IPS-20b (cell line): ENCODE measurements around the gene ATP2B3.

Experiments
- H3K27ac ChIP-seq: one replicate; pipeline ENCODE4 v1.5.1; 2013; ENCODE audit warnings: low read length
- H3K27me3 ChIP-seq: 2 replicates; pipeline ENCODE4 v1.6.1; 2013; ENCODE audit warnings: mild to moderate bottlenecking, low read length, inconsistent platforms; ENCODE audit not compliant: insufficient read depth
- H3K36me3 ChIP-seq: 2 replicates; pipeline ENCODE4 v1.6.1; 2013; ENCODE audit warnings: low read depth, mild to moderate bottlenecking, inconsistent platforms, low read length, moderate library complexity; ENCODE audit not compliant: insufficient read depth
- H3K4me1 ChIP-seq: 2 replicates; pipeline ENCODE4 v1.6.1; 2013; ENCODE audit warnings: mild to moderate bottlenecking, control low read depth, inconsistent platforms, low read length, moderate library complexity; ENCODE audit not compliant: insufficient read depth
- H3K4me3 ChIP-seq: 2 replicates; pipeline ENCODE4 v1.5.1; 2013; ENCODE audit warnings: mild to moderate bottlenecking, low read length, inconsistent platforms
- H3K9ac ChIP-seq: 2 replicates; pipeline ENCODE4 v1.6.1; 2013; ENCODE audit warnings: low read depth, mild to moderate bottlenecking, inconsistent platforms, low read length, moderate library complexity
- H3K9me3 ChIP-seq: 2 replicates; pipeline ENCODE4 v1.6.1; 2013; ENCODE audit warnings: mild to moderate bottlenecking, low read depth, low read length, inconsistent platforms; ENCODE audit not compliant: insufficient read depth

ATP2B3 gene

DNA sequence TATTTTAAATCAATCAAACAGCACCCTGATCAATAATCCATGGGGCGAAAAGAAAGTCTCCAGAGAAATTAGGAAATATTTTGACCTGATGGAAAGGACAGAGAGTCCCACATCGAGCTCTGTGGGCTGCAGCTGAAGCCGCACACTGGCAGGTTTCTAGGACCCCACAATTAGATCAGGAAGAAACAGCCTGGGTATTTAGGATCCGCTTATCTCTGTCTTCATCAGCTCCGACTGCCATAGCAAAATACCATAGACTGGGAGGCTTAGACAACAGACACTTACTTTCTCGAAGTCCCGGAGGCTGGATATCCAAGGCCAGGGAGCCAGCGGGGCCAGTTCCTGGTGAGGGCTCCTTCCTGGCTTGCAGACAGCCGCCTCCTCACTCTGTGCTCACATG lies 45.1 kb downstream of the ATP2B3 start:
- no peaks in the 10 kb centered on the region for H3K9me3 ChIP-seq
- H3K9ac ChIP-seq: no peak overlapping the region
- H3K27me3 ChIP-seq: no peaks in the 10 kb centered on the region
- H3K27ac ChIP-seq: no peak overlapping the region
- H3K4me1 ChIP-seq: no peaks in the 10 kb centered on the region
- H3K4me3 ChIP-seq: no peak overlapping the region
- H3K36me3 ChIP-seq: no peaks in the 10 kb centered on the region

DNA sequence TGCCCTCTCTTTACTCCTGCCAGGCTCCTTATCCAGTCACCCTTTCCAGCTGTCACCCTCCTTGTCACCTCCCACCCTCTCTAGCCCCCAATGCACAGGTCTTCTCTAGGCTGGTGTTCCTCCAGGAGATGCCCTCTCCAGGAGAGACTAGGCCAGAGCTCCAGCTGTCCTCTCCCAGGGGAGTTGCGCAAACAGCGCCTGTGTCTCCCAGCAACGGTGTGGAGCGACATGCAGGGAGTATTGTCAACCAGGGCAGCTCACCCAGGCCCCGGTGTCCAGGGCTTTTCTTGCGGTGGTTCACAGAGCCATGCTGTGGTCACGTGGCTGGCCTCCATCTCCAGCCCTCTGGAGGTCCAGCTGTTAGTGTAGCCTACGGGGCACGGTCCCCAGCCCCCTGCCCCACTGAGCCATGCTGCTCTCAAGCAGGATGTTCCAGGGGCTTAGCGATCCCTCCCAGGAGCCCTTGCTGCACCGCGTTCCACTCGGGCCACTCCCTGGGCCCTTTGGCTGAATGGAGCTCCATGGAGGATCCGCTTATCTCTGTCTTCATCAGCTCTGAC lies 46.7 kb downstream of the ATP2B3 start:
- Histone ChIP-seq H3K36me3 (no peaks in the 10 kb centered on the region), H3K27ac (no peak overlapping the region), H3K9ac (no peak overlapping the region), H3K27me3 (no peaks in the 10 kb centered on the region), H3K4me3 (no peak overlapping the region), H3K9me3 (no peaks in the 10 kb centered on the region), H3K4me1 (no peaks in the 10 kb centered on the region; the same call in 1 of the 2 replicates)

DNA sequence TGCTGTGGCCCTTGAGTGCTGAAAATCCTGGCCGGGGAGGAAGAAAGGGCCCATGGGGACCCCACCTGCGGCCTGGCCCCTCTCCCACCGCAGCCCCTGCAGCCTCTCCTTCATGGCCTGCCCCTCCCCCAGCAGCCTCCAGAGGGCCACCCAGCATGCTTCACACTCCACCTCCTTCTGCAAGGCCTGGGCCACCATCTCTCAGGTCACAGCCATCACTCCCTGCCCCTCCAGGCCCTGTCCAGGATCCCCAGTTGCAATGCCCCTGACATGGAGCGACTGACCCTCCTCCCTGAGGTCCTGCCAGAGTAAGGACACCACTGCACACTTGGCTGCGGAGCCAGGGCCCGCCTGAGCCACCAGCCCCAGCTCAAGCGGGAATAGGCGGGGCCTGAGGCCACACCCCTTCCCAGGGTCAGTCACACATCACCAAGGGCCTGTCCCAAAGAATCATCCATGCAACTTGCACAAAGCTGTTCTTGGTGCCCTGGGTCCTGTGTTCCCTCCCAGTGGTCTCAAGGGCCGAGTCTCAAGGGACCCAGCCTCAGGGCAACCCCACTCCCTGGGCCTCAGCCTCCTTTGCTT lies 48.6 kb downstream of the ATP2B3 start:
- Histone ChIP-seq H3K36me3 (no peaks in the 10 kb centered on the region), H3K9ac (no peak overlapping the region), H3K4me1 (no peaks in the 10 kb centered on the region; the same call in 1 of the 2 replicates), H3K9me3 (no peaks in the 10 kb centered on the region), H3K27me3 (no peaks in the 10 kb centered on the region), H3K4me3 (no peak overlapping the region), H3K27ac (no peak overlapping the region)

DNA sequence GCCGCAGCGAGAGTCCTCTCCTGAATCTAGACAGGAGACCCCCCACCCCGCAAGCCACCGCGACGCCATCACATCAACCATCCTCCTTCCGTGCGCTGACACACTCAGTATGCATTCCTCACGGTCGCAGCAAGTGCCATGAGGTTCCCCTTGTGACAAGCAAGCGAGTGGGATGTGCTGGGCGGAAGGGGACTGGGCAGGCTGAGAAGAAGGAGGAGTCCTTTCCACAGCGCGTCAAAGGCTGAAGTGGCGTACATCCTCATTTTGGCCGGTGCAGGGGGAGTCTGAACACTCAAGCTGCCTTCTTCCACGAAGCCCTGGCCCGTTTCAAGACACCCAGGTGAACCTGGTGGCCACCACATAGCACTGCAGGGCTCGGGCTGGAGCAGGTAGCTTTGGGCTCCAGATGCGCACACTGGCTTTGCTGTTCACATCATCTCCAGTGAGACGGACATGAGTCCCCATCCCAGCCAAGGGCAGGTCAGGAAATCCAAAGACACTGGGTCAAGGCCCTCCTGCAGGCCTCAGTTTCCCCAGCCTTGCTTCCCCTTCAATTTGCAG lies 51.1 kb downstream of the ATP2B3 start:
- H3K9ac ChIP-seq: no peak overlapping the region
- H3K4me1 ChIP-seq: no peaks in the 10 kb centered on the region; the same call in 1 of the 2 replicates
- H3K4me3 ChIP-seq: no peak overlapping the region
- H3K9me3 ChIP-seq: no peaks in the 10 kb centered on the region
- H3K27ac ChIP-seq: no peak overlapping the region
- no peaks in the 10 kb centered on the region for H3K36me3 ChIP-seq
- no peaks in the 10 kb centered on the region for H3K27me3 ChIP-seq

DNA sequence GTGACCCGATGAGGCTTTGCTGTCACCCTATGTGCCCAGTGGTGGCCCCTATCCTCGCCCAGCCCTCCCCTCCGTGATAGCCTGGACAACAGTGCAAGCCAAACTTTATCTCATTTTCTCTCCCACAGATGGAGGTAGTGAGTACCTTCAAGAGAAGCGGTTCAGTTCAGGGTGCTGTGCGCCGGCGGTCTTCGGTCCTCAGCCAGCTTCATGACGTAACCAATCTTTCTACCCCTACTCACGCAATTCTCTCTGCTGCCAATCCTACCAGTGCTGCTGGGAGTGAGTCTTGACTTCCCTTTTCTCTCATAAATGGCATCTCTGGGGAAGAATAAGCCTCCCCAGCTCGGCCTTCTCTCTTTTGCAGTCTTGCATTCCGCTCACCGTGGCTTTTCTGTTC lies 52.0 kb downstream of the ATP2B3 start:
- H3K27ac ChIP-seq: no peak overlapping the region
- H3K4me1 ChIP-seq: no peaks in the 10 kb centered on the region; the same call in 1 of the 2 replicates
- H3K9ac ChIP-seq: no peak overlapping the region
- no peaks in the 10 kb centered on the region for H3K9me3 ChIP-seq
- H3K27me3 ChIP-seq: no peaks in the 10 kb centered on the region
- no peaks in the 10 kb centered on the region for H3K36me3 ChIP-seq
- no peak overlapping the region for H3K4me3 ChIP-seq

DNA sequence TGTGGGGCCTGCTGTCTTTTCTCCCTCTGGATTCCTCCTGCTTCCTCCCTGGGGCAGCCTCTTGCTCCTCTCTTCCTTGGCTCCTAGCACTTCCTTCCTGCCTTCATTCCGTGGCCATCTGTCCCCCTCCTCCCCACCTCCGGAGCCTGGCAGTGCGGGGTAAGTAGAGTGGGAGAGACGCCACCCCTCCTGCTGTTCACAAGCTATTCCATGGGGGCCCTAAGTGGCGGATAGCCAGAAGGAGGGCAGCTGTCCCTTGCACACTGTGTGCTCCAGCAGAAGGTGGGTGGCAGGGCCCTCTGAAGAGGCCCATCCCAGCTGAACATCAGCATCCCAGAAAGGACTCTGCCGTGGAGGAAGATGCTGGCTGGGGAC lies 54.1 kb downstream of the ATP2B3 start:
- Histone ChIP-seq H3K9ac (no peak overlapping the region), H3K36me3 (no peaks in the 10 kb centered on the region), H3K4me1 (no peaks in the 10 kb centered on the region; the same call in 1 of the 2 replicates), H3K27me3 (no peaks in the 10 kb centered on the region), H3K27ac (no peak overlapping the region), H3K9me3 (no peaks in the 10 kb centered on the region), H3K4me3 (no peak overlapping the region)

DNA sequence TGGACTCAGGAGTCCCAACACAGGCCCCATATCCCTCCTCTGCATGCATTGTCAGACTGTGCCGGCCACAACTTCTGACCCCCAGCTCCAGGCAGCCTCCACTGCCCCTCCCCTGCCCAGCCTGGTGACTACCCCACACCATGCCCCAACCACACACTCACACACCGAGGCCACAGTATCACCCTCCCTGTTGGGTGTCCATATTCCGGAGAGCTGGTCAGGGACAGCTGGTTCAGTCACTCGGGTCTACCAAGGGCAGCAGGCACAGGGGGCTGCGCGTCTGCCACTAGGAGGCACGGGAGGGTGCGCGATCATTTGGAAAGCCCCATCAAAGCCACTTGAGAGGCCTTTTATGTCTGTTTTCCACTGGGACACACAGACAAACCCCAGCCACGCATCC lies 55.2 kb downstream of the ATP2B3 start:
- H3K4me3 ChIP-seq: no peak overlapping the region
- H3K9ac ChIP-seq: no peak overlapping the region
- H3K27ac ChIP-seq: no peak overlapping the region
- no peaks in the 10 kb centered on the region; the same call in 1 of the 2 replicates for H3K4me1 ChIP-seq
- no peaks in the 10 kb centered on the region for H3K27me3 ChIP-seq
- H3K9me3 ChIP-seq: no peaks in the 10 kb centered on the region
- H3K36me3 ChIP-seq: no peaks in the 10 kb centered on the region

DNA sequence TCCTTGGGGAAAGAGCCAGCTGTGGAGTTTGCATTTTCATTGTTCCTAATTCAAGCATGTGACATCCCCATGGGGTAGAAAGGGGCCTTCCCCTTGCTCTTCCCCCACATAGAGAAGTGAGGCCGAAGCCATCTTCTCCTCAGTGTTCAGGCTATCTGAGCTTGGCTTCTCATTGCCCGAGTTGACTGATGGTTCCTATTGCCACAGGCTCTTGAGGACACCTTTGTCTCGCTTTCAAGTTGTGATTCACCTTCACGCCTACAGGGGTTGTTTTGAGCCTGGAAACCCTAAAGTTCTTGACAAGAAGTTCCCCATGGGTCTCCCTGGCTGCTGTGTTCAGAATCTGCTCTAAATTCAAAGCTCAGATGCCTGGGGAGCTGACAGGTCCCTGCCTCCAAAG lies 56.5 kb downstream of the ATP2B3 start:
- Histone ChIP-seq H3K27me3 (no peaks in the 10 kb centered on the region), H3K36me3 (no peaks in the 10 kb centered on the region), H3K9me3 (no peaks in the 10 kb centered on the region), H3K4me3 (no peak overlapping the region), H3K9ac (no peak overlapping the region), H3K27ac (no peak overlapping the region), H3K4me1 (no peaks in the 10 kb centered on the region; the same call in 1 of the 2 replicates)

DNA sequence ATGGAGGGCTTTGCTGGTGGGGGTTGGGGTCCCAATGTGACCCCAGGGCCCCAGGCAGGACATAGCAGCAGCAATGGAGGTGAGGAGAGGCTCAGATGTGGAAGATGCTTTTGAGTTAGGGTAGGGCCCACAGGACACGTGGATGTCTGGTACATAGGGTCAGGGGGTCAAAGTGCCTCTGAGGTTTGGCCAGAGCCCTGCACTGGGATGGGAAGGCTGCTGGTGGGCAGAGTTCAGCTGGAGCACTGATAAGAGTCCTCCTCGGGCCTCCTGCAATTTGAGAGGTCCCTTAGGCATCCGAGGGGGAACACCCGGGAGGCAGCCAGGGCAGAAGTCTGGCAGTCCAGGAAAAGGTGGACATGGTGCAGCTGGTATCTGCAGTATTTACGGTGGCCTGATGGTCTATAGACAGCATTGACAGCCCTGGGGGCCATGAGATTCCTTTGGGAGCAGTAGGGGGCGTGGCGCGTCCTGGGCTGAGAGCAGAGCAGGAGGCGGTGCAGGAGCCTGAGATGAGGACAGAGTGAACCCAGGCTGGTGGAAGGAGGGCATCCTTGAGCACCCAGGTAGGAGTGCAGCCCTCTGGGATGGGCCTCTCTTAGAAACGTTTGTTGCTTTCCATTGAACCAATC lies 58.9 kb downstream of the ATP2B3 start:
- Histone ChIP-seq H3K27ac (no peak overlapping the region), H3K9me3 (no peaks in the 10 kb centered on the region), H3K4me3 (no peak overlapping the region), H3K27me3 (no peaks in the 10 kb centered on the region), H3K4me1 (no peaks in the 10 kb centered on the region; the same call in 1 of the 2 replicates), H3K36me3 (no peaks in the 10 kb centered on the region), H3K9ac (no peak overlapping the region)

DNA sequence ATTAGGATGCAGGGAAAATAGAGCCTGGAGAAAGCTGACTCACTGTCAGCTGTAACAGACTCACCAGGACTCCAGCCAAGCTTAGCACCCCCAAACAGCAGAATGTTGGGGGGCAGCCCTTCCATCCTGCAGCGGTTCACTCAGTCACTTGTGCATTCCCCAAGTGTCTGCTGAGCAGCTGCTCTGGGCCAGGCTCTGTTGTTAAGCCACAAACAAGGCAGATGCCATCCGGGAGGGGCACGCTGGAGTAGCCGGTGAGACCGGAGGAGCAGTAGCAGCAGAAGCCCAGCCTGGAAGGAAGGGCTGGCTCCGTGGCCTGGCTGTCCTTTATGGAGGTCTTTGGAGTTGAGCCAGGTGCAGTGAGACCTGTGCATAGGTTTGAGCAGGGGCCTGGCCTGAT lies 59.5 kb downstream of the ATP2B3 start:
- Histone ChIP-seq H3K4me3 (no peak overlapping the region), H3K27ac (no peak overlapping the region), H3K4me1 (no peaks in the 10 kb centered on the region; the same call in 1 of the 2 replicates), H3K9ac (no peak overlapping the region), H3K27me3 (no peaks in the 10 kb centered on the region), H3K9me3 (no peaks in the 10 kb centered on the region), H3K36me3 (no peaks in the 10 kb centered on the region)

DNA sequence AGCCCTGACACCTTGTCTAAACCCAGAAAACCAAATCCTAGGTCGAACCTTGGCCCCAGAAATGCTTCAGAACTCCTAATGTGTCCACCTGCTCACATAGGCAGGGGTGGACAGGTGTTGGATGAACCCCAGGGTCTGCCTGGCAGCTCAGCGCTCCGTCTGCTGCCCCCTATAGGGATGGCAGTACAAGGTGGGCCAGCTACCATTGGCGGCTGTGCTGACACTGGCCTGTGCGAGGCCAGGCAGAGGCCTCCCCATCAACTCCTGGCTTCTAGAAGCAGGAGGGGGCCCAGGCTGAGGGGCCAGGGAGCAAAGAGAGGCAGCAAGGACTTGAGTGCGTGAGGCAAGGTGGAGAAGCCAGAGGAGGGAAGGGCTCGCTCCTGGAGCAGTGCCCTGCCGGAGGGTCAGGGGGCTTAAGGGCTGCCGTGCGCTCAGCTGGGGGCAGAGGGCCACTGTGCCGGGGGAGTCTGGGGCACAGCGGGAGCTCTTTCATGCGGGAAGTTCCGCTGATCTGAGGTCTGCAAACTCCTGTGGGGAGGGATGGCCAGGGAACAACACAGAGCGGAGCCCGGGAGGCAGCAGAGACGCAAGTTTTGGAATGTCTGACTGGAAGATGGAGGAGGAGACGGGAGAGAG lies 60.9 kb downstream of the ATP2B3 start:
- H3K4me3 ChIP-seq: no peak overlapping the region
- H3K4me1 ChIP-seq: no peaks in the 10 kb centered on the region; the same call in 1 of the 2 replicates
- H3K9me3 ChIP-seq: no peaks in the 10 kb centered on the region
- no peak overlapping the region for H3K9ac ChIP-seq
- H3K36me3 ChIP-seq: no peaks in the 10 kb centered on the region
- H3K27me3 ChIP-seq: no peaks in the 10 kb centered on the region
- no peak overlapping the region for H3K27ac ChIP-seq
